NCI-H2171 (cell line): ENCODE results near the gene GIPR.
"Not testable (repeated sequence)": the region's sequence is repeated elsewhere in the genome, so short reads cannot be mapped to it uniquely, and the experiment has no call there.

Source experiments
- DNase-seq: peaks from one replicate; lab custom pipeline; 2025; lab: John Stamatoyannopoulos, UW

GIPR gene

GRCh38 chr19:45692187-45693105 is 24.4 kb downstream of the GIPR start, which contains the start of gene QPCTL:
Gene QPCTL, plus strand, starts transcription at chr19:45692666. Its CDS starts 38 bp downstream, at chr19:45692704.
- DNase-seq, result peak; percentile 100

GRCh38 chr19:45693106-45693788 is 25.2 kb downstream of the GIPR start:
- peak; percentile 72 for DNase-seq

- no peak for DNase-seq
Observed at GRCh38 chr19:45701676-45702075, 33.7 kb downstream of the GIPR start.

DNA sequence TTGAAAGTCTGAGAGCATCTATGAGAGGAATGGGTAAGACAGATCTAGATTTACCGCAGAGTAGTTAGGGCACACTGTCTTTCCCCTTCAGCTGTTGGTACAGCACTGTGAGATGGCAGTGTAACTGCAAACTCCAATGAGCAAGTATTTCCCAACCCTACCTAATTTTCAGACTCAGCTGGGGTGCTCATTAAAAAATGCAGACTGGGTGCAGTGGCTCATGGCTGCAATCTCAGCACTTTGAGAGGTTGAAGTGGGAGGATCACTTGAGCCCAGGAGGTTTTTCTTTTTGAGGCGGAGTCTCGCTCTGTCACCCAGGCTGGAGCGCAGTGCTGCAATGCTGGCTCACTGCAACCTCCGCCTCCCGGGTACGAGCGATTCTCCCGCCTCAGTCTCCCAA is 37.1 kb downstream of the GIPR start:
- DNase-seq, result no peak

GRCh38 chr19:45705710-45706415 is 37.8 kb downstream of the GIPR start:
- peak; percentile 37 for DNase-seq

GRCh38 chr19:45710356-45711130 is 42.5 kb downstream of the GIPR start:
- no peak for DNase-seq

DNA sequence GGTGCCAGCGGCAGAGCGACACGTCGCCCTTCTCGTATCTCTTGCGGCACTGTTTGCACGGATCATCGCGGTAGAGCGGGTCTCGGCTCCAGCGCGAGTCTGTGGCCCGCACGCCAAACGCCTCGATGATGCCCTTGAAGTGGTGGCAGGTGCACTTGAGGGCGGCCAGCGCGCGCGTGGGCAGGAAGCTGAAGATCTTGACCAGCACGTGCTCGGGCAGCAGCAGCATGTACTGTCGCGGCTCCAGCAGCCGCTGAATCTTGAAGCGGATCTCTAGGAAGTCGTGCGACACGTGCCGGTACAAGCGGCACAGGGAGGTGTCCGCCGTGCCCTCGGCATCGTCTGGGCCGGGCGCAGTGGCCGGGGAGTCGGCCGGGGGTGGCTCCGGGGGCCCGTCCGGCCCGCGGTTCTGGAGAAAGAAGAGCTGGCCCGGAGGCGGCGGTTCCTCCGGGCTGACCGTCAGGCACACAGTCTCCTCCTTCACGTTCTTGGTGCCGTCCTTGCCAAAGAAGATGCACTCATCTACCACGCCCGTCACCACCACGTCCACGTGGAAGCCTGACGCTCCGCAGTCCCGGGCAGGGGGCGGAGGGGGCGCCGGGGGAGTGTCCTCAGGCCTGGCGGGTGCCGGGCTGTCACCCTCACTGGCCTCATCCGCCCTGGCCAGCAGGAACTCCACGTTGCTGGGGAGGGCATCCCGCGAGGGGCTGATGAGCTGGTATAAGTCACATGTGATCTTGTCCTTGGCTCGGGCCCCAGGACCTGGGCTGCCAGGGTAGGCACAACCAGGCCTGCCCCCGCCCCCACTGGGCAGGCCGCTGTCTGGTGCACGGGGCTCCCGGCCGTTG is 44.1 kb downstream of the GIPR start:
- no peak for DNase-seq

DNA sequence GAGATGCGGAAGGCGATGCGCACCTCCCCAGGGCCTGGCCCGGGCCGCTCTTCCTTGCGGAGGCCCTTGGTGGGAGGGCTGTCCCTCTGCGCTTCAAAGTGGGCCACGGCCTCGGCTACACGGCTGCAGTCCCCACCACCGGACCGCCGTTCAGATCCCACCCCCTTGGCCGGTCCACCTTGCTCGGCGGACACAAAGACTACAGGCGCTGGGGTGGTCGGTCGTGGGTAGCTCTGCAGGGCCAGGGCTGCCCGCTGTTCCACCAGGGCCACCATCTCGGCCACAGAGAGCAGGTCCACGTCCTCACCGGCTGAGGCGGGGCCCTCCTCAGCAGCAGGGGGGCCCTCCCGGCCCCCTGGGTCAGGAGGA is 44.7 kb downstream of the GIPR start:
- DNase-seq, result no peak

- no peak for DNase-seq
Observed at GRCh38 chr19:45713141-45713540, 45.1 kb downstream of the GIPR start.

GRCh38 chr19:45715139-45715538 is 47.1 kb downstream of the GIPR start:
- no peak for DNase-seq

- no peak for DNase-seq
Observed at GRCh38 chr19:45716359-45717130, 48.5 kb downstream of the GIPR start.

DNA sequence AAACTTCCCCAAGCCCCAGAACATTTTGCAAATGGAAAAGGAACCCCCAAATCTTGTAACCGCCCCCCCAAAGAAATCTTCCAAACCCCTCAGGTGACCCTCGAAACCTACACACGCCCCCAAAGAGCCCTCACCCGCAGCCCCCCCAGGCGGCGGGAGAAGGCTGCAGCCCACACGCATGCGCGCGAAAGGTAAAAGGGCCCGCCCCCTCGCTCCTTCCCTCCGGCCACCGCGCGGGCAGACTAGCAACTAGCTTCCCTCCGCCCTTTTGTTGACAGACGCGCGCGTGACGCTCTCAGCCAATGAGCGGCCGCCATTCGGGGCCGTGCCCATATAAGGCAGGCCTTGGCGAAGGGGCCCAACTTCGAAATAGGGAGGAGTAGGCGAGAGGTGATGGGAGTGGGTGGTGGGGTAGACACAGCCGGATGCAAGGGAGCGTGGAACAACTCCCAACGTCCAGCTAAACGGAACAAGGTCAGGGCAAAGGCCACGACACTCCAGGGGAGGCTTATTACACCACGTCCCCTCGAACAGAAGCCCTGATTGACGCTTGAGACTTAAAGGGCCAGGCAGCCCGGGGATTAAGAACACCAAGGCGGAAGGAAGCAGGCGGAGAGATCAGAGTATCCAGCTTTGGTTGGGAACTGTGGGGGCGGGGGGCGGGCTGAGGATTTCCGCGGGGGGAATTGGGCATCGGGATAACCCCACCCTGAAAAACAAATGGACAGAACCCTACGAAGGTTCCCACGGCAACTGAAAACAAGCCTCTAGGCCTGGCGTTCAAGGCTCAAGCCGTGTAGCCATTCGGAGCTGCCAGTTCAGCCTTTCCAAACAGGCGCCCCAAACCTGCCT is 49.3 kb downstream of the GIPR start:
- peak; percentile 99 for DNase-seq

DNA sequence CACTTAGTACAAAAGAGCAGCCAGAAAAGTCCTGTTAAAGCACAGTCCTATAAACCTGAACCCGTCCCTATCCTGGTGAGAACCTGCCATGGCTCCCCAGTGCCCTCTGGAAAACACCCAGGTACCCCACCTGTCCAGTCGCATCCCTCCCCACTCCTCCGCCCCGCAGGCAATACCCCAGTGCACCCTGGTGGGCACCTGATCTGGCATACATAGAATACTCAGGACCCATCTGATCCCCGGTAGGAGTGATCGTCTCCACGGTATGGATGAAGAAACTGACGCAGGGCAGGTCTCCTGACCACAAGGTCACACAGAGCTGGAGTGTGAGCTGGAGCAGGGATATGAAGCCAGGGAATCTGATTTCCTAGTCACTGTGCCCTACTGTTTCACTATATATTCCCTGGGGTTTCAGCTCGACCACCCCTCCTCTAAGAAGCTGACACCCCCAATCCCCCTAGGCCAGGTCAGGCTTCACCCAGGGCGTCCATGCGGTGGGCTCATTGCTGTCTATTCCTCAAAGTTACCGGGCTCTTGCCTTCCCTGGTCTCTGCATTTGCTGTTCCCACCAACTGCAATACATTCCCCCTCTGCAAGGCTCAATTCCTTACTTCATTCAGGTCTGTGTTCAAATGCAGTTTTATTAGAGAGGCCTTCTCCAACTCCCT is 50.1 kb downstream of the GIPR start:
- no peak for DNase-seq

- DNase-seq, result not testable (repeated sequence)
Observed at GRCh38 chr19:45720065-45720464, 52.0 kb downstream of the GIPR start.

DNA sequence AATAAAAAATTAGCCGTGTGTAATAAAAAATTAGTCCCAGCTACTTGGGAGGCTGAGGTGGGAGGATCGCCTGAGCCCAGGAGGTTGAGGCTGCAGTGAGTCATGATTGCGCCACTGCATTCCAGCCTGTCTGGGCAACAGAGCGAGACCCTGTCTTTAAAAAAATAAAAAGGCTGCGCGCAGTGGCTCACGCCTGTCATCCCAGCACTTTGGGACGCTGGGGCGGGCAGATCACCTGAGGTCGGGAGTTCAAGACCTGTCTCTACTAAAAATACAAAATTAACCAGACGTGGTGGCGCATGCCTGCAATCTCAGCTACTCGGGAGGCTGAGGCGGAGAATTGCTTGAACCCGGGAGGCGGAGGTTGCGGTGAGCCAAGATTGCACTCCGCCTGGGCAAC is 60.7 kb downstream of the GIPR start:
- not testable (repeated sequence) for DNase-seq

GRCh38 chr19:45729800-45730290 is 61.8 kb downstream of the GIPR start:
- no peak for DNase-seq

DNA sequence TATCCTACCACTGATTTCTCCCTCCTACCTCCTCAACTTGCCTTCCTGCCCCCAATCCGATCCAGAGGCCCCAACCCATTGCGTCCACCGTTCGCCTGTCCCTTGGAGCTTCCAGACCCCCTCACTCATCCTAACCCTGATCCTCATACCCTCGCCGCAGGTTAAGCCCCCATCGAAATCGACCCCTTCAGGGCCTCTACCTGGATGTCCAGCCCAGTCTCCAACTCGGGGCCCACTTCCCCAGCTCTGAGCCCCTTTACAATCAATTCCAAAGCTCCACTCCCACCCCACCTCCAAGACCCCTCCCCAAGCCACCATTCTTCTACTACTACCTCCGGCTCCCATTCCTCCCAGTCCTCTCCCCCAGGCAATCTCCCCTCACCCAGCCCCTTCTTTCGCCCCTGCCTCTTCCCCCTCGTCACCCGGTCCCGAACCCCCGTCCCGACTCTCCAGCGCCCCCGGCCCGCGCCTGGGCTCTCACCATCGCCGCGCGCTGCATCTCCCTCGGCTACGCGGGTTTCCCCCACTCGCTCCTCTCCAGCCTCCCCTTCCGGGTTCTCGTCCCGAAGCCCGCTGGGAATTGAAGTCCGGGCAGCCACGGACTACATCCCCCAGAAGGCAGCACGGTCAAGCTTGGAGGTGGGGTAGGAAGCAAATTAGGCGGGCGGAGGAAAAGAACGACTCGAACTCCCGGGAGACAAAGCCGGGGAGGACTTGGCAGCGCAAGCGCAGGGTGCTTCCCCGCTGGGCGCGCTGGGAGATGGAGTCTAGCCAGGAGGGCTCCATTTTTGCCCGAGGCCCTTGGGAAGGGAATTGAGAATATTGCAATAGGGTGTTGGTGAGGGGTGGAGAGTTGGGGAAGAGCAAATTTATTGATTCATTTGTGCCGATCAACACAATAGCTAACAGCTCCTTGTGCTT is 62.6 kb downstream of the GIPR start, which contains the start of gene FBXO46:
Gene FBXO46 (minus strand): TSS at position 529 of the 921 bp plus-strand sequence. CDS start 17,401 bp downstream, outside the sequence.
- peak; percentile 100 for DNase-seq
